ENCODE results near the gene ALDH1B1. TPM values are rescaled to one million over a fixed set of nuclear protein-coding genes. Genes with fewer than 3 reads are reported as not detected.
"Not testable (repeated sequence)": the region's sequence is repeated elsewhere in the genome, so short reads cannot be mapped to it uniquely, and the experiment has no call there.

ALDH1B1 gene
- polyA plus RNA-seq, 10 donors, result 17.8 to 27.0 (median 20.6) TPM

DNA sequence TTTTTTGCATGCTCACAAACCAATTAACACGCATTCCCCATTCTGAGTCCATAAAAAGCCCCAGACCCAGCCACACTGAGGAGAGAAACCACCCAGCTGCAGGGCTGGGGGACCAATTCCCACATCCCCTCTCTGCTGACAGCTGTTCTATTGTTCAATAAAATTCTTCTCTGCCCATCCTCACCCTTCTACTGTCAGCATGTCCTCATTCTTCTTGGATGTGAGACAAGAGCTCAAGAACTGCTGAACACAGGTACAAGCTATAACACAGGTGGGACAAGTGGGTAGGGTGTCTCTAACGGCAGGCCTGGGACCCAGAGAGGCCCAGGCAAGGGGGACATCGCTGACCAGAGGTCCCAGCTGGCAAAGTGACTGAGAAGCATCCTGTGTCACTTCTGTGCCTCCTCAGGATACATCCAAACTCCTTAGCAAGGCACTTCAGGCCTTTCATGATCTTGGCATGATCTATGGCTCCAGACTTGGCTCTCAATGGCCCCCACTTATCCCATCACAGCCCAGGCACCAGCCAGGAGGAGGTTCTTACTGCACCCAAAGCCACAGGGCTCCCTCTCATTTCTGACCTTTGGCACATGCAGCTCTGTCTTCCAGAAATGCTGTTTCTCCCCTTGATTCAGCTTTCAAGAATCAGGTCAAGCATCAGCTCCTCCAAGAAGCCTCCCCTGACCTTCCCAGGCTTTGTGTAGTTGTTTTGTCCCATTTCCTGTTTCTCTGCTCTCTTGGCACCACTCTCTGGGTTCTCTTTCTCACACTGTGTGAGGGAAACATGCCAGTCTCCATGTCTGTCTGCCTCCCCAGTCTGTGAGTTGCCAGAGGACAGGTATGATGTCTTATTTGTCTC is 7.3 kb upstream of the ALDH1B1 start:
- no peak for DNase-seq

DNA sequence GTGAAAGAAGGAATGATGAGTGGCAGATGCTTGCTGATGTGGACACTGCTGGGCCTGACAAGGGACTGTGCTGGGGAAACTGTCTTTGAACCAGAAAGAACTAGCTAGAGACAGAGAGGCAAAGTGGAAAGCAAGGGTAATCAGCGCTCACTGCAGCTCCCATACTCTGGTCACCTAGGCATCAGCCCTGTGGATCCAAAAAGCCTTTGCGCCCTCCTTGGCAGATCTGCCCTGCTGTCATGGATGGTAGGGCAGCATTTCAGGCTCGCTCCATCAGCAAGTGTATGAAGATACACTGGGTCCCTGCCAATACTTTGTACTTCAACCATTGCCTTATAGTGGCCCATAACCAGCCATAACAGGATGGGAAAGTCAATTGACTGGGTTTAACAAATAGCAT is 6.6 kb upstream of the ALDH1B1 start:
- DNase-seq, result no peak

DNA sequence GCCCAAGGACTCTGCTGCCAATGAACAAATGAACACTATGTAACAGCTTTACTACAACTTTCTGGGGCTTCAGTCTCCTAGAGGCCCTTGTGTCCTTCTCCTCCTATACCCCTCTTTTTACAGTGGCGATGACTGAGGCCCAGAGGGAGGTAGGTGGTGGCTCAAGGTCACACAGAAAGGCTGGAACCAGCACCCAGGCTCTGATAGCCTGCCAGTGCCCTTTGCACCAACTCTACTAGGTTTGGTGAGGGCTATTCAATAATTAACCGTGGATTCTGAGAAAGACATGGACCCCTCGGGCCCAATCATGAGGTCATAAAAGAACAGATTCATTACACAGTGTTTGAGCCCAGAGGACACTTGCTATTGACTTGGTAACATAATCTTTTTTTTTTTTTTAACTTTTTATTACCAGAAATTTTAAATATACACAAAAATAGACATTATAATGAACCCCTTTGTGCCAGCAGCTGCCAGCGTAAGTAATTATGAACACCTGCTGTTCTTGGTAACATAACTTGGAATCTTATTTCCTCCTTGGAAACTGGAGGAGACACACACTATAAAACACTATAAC is 6.1 kb upstream of the ALDH1B1 start:
- no peak for DNase-seq

GRCh38 chr9:38387066-38387465 is 5.4 kb upstream of the ALDH1B1 start:
- no peak for DNase-seq

DNA sequence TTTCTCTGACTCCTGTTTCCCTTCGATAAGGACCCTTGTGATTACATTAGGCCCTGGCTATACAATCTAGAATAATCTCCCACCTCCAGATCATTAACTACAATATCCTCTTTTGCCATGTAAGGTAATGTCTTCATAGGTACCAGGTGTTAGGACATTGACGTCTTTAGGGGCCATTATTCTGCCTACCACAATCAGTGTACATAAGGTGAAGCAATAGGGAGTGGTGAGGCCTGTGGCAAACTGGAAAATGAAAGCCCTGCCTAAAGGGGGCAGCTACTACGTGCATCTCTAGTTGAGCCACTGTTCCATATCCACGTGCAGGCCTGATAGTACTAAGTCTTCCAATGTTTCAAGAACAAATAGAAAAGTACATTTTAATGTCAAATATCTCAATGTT is 4.8 kb upstream of the ALDH1B1 start:
- DNase-seq, result no peak

- DNase-seq, result peak in 1 of 3 donors; percentile 40
Observed at GRCh38 chr9:38388283-38389223, 3.9 kb upstream of the ALDH1B1 start.

DNA sequence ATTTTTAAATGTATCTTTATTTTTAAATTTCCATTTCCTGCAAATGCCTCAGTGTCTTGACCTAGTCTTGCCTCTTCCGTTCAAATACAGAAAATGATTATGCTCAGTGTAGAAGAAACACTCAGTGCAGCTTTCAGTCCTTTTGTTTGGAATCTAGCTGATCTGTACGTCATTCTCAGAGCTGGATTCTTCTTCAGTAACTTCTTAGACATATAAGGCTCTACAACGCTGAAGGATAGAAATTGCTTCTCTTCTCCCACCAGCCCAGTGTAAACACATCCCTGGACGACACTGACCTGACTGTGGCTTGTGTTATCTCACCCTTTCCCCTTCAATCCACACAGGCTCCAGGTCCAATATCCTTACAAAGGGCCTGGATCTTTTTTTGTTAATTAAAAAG is 3.2 kb upstream of the ALDH1B1 start:
- DNase-seq, result peak in 1 of 3 donors; percentile 30

GRCh38 chr9:38390442-38390841 is 2.1 kb upstream of the ALDH1B1 start:
- no peak for DNase-seq

GRCh38 chr9:38390851-38391250 is 1.7 kb upstream of the ALDH1B1 start:
- DNase-seq, result no peak

DNA sequence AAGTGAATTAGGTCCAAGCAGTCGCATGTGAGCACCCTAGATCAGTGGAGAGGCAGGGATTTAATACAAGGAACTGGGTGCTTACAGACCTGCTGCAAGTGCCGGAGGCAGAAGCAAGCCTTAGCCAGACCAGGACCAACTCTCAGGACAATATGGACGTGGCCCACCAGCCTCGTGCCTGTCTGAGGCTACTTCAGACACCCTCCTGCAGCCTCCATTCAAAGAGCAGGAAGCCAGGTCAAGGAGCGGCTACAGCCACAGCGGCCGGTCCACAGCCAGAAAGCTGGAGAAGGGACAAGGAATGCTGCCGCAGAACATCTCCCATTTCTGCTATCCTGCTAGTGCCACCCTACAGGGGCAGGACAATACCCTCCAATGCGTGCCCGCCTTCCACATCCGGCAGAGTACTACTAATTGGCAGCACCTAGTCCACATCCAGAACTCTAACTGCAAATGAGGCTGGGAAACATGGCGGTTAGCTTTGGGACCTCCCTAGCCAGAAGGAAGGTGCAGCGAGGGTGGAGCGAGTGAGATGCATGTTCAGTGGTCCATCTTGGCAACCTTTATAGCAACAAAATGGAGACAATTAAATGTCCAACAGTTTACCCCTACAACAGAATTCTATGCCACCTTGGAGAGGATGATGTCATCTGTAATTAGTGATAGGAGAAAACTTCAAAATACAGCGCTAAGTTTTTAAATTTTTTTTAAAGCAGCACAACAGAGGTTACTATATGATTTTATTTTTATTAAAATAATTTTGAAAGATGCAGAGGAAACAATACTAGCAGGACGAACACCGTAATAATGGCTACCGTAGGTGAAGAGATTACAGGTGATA is 1.0 kb upstream of the ALDH1B1 start:
- DNase-seq, result no peak

GRCh38 chr9:38393128-38393796 is 760 bp downstream of the ALDH1B1 start:
- no peak for DNase-seq

- DNase-seq, result no peak
Observed at GRCh38 chr9:38394416-38394815, 1.9 kb downstream of the ALDH1B1 start.

GRCh38 chr9:38395653-38396370 is 3.3 kb downstream of the ALDH1B1 start:
- no peak for DNase-seq

GRCh38 chr9:38396371-38396671 is 3.8 kb downstream of the ALDH1B1 start:
- DNase-seq, result no peak

GRCh38 chr9:38399191-38399590 is 6.7 kb downstream of the ALDH1B1 start:
- not testable (repeated sequence) for DNase-seq

DNA sequence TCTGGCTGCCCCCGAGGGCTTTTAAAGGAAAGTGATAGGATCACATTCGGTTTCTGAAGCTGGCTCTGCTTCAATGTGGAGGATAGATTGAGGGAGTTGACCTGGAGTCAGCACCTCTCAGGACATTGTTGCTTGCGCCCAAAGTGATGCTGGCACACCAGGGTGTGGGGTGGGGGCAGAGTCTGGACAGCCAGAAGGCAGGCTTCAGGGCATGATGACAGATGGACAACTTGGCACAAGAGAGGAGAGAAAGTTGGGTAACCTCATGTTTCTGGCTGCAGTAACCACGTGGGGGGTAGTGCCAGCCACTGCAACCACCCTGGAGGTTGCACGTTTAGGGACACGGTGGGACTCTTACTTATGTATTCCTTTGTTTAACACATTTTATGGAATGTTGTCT is 9.5 kb downstream of the ALDH1B1 start:
- no peak for DNase-seq

DNA sequence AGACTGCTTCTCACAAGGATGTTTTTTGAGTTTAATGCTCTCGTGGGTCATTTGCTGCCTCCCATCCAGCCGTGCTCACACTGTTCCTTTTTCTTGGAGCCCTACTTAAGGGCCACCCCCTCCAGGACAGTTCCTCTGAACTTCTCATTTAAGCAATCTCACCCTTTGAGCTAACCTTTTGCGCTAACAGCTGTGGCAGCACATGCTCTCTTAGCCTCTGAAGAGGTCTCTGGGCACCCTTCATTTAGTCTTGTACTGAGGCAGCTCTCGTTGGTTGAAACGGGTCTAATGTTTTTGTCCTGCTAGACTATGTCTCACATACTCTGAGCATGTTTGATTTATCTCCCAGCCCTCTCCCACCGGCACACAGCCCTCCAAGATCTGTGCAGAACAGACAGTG is 11.8 kb downstream of the ALDH1B1 start:
- no peak for DNase-seq

GRCh38 chr9:38405785-38406184 is 13.3 kb downstream of the ALDH1B1 start:
- no peak for DNase-seq

GRCh38 chr9:38406476-38407186 is 14.1 kb downstream of the ALDH1B1 start:
- DNase-seq, result no peak

DNA sequence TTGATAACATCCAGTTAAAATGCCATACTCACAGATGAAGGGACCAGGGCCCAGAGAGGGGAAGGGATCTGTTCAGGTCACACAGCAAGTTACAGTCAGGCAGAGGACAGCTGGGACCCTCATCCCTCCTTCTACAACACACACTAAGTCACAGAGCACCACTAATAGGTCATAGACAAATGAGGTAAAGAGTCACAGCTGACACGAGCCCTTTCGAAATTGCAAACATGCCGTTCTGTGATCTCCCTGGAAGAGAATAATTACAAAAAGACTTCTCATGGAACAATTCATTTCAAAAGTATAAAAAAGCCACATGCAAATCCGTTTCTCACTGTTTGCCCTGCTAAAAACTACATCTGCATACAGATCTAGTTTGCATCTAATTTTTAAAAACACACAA is 16.2 kb downstream of the ALDH1B1 start:
- DNase-seq, result no peak
